GM10266 (cell line): Measurements from ENCODE around the gene SPRYD4.

Experiments used
- DNase-seq: peaks from one replicate; pipeline ENCODE4 v3.0.0; 2012; ENCODE audit errors: extremely low spot score
- TF ChIP-seq, protein P1 (sequence below): IDR thresholded peaks from 2 replicates; pipeline ENCODE4 v1.5.1; 2012; ENCODE audit warnings: mild to moderate bottlenecking, low read depth; ENCODE audit not compliant: control insufficient read depth, insufficient read depth; ENCODE audit errors: missing control alignments

SPRYD4 gene

GRCh38 chr12:56517854-56518253, 49.5 kb downstream of the SPRYD4 start:
- no peak for DNase-seq
- TF ChIP-seq, protein P1, sequence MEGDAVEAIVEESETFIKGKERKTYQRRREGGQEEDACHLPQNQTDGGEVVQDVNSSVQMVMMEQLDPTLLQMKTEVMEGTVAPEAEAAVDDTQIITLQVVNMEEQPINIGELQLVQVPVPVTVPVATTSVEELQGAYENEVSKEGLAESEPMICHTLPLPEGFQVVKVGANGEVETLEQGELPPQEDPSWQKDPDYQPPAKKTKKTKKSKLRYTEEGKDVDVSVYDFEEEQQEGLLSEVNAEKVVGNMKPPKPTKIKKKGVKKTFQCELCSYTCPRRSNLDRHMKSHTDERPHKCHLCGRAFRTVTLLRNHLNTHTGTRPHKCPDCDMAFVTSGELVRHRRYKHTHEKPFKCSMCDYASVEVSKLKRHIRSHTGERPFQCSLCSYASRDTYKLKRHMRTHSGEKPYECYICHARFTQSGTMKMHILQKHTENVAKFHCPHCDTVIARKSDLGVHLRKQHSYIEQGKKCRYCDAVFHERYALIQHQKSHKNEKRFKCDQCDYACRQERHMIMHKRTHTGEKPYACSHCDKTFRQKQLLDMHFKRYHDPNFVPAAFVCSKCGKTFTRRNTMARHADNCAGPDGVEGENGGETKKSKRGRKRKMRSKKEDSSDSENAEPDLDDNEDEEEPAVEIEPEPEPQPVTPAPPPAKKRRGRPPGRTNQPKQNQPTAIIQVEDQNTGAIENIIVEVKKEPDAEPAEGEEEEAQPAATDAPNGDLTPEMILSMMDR, result no peak

DNA sequence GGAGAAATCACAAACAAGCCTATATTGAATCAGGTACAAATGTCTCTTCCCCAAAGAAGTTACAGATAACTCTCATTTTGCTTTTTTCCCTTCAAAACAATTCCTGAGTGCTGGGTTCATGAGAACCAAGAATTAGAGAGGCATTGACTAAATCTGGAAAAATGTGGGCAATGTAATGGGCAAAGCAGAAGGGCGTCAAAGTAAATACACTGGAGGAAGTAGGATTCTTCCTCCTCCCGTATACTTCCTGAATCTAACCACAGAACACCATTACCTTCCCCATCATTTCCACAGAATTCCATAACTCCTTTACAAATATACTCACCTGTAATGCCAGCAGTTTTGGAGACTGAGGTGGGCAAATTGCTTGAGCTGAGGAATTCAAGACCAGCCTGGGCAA, 50.2 kb downstream of the SPRYD4 start:
- no peak for DNase-seq
- TF ChIP-seq, protein P1, result no peak

- TF ChIP-seq, protein P1, result no peak
- DNase-seq, result no peak
Observed at GRCh38 chr12:56520048-56520447, 51.7 kb downstream of the SPRYD4 start.

DNA sequence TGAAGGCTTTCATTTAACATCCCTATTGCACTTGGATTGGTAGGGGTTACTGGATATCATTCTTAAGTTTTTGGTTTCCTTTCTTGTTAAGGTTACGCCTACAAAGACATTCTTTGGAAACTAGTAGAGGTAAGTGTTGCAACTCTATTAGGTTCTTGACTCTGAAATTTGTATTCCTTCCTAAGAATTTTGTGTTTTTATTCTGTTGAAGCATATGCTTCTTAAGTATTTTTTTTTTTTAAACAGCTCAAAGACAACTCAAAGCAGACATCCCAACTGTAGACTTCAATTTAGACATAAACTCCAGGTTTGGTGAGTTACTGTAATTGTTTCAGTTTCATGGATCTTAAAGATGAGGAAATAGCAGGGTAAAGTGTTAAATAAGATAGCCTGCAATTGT, 52.1 kb downstream of the SPRYD4 start:
- TF ChIP-seq, protein P1, result no peak
- DNase-seq, result no peak

DNA sequence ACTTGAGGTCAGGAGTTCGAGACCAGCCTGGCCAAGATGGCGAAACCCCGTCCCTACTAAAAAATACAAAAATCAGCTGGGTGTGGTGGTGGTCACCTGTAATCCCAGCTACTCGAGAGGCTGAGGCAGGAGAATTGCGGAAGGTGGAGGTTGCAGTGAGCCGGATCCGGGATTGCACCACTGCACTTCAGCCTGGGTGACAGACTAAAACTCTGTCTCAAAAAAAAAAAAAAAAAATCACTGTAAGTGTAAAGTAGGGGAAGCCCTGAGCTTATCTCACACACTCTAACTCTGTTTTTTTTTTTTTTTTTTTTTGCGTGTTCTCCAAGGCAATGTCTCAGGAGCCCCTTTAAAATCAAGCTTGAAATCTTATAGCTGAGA, 52.8 kb downstream of the SPRYD4 start:
- TF ChIP-seq, protein P1, result no peak
- DNase-seq, result no peak

DNA sequence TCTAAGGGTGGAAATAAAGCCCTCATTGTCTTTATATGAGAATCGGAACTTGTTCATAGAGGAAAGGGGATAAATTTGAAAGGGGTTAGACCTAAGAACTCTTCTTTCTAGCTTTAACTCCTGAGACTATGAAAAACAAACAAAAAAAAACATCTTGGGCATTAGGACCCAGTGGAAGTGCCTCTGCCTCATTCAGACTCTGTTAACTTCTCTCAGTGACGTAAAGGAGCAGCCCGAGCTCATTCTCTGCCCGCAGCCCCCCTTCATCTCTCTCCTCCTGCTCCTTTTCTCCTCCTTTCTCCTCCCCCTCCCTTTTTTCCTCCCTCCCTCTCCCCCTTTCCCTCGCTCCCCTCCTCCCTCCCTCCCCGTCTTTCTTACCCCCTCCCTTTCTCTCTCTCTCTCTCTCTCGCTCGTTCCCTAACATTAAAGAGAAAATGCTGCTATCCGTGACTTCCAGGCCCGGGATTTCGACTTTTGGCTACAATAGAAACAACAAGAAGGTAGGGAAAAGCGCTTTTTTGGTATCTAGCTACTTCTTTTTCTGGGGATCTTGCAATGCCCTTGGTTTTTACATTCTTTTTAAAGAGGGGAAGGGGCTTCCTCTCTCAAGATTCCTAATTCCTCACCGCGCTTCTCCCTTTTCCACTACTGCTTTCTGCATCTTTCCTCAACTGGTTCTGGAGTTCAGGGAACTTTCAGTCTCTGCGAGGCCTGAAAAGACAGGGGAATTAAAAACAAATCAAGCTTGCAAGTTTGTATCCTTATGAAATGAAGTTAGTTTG, 53.4 kb downstream of the SPRYD4 start, which contains the start of gene RBMS2:
RBMS2 (plus strand) TSS at position 231 of the 782 bp plus-strand sequence; CDS start at position 435, 204 bp downstream.
- TF ChIP-seq, protein P1, result no peak
- peak; percentile 41 for DNase-seq

DNA sequence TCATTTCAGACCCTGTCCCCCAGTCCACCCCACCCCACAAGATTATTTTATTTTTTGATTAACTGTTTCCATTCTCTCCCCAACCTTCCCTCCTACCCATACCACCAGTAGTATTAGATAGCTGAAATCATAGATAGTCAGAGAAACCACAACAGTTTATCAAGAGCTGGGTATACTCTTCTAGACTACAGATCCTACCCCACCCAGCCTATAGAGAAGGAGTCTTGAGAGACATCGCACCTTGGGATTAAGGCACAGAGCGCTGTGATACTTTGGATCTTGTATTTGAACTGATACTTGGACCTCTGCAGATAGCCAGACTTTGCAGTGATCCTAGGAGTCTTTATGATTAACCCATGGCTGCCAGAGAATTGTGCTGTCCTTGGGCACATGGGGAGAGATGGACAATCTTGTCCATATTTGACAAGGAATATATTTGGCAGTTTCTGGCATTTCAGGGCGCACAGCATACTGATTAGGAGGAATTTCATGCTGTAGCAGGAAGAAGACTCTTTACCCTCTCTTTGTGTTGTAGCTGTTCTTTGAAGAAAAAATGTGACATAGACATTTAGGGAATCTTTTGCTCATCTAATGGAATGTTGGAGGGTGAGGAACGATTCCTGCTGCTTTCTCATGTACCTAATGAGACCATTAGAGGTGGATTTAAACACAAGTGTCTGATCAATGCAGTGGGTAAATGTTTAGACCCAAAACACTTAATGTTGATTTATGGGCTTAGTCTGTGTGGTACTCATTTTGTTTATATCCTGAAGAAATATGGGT, 54.2 kb downstream of the SPRYD4 start:
- TF ChIP-seq, protein P1, result no peak
- DNase-seq, result no peak
